HG02852 (cell line): ENCODE results near the gene SEMA5B.

Experiments used
- ATAC-seq: cut with Tn5 transposase; IDR thresholded peaks from one replicate; pipeline ENCODE4 v1.9.1; 2021; ENCODE audit warnings: mild to moderate bottlenecking, moderate library complexity; ENCODE audit not compliant: unreplicated experiment

Gene SEMA5B

GRCh38 chr3:123025642-123026521 is 1.7 kb downstream of the SEMA5B start:
- no peak for ATAC-seq

- no peak for ATAC-seq
Measured at GRCh38 chr3:123024056-123024455, 3.5 kb downstream of the SEMA5B start.

GRCh38 chr3:123021996-123022510 is 5.5 kb downstream of the SEMA5B start:
- no peak for ATAC-seq

- ATAC-seq: no peak
Measured at GRCh38 chr3:123021388-123021787, 6.2 kb downstream of the SEMA5B start.

- no peak for ATAC-seq
Measured at GRCh38 chr3:123020709-123021108, 6.9 kb downstream of the SEMA5B start.

GRCh38 chr3:123019591-123019990 is 8.0 kb downstream of the SEMA5B start:
- no peak for ATAC-seq

- no peak for ATAC-seq
Measured at GRCh38 chr3:123019161-123019560, 8.4 kb downstream of the SEMA5B start.

- ATAC-seq: no peak
Measured at GRCh38 chr3:123018683-123019082, 8.9 kb downstream of the SEMA5B start.

GRCh38 chr3:123015596-123015995 is 12.0 kb downstream of the SEMA5B start:
- no peak for ATAC-seq

- ATAC-seq: no peak
Measured at GRCh38 chr3:123013876-123014275, 13.7 kb downstream of the SEMA5B start.

- no peak for ATAC-seq
Measured at GRCh38 chr3:123012652-123013051, 14.9 kb downstream of the SEMA5B start.

- no peak for ATAC-seq
Measured at GRCh38 chr3:123011447-123011846, 16.1 kb downstream of the SEMA5B start.

GRCh38 chr3:123008840-123009239 is 18.7 kb downstream of the SEMA5B start:
- no peak for ATAC-seq

- ATAC-seq: no peak
Measured at GRCh38 chr3:123006609-123007008, 21.0 kb downstream of the SEMA5B start.

GRCh38 chr3:123005291-123005690 is 22.3 kb downstream of the SEMA5B start:
- ATAC-seq: no peak

GRCh38 chr3:123004201-123004918 is 23.2 kb downstream of the SEMA5B start:
- no peak for ATAC-seq

GRCh38 chr3:123002749-123003497 is 24.6 kb downstream of the SEMA5B start:
- ATAC-seq: no peak

GRCh38 chr3:123002100-123002748 is 25.3 kb downstream of the SEMA5B start:
- ATAC-seq: no peak

GRCh38 chr3:122998856-122999255 is 28.7 kb downstream of the SEMA5B start:
- no peak for ATAC-seq

- no peak for ATAC-seq
Measured at GRCh38 chr3:122998206-122998605, 29.4 kb downstream of the SEMA5B start.
